ENCODE data around the gene CYP1A2. TPM values are rescaled to one million over a fixed set of nuclear protein-coding genes. Genes with fewer than 3 reads are reported as not detected.

CYP1A2 gene, protein sequence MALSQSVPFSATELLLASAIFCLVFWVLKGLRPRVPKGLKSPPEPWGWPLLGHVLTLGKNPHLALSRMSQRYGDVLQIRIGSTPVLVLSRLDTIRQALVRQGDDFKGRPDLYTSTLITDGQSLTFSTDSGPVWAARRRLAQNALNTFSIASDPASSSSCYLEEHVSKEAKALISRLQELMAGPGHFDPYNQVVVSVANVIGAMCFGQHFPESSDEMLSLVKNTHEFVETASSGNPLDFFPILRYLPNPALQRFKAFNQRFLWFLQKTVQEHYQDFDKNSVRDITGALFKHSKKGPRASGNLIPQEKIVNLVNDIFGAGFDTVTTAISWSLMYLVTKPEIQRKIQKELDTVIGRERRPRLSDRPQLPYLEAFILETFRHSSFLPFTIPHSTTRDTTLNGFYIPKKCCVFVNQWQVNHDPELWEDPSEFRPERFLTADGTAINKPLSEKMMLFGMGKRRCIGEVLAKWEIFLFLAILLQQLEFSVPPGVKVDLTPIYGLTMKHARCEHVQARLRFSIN
- not detected for polyA plus RNA-seq
- long read RNA-seq, donor 1 = 0 reads
- long read RNA-seq, donor 2 = 0 reads
- long read RNA-seq, donor 3 = 0 reads
- long read RNA-seq, donor 4 = 0 reads
- long read RNA-seq, donor 5 = 0 reads
- long read RNA-seq, donor 6 = 0 reads
- long read RNA-seq, donor 7 = 0 reads
- long read RNA-seq, donor 8 = 0 reads
- long read RNA-seq, donor 9 = 0 reads
- long read RNA-seq, donor 10 = 0 reads
- long read RNA-seq, donor 11 = 0 reads

DNA sequence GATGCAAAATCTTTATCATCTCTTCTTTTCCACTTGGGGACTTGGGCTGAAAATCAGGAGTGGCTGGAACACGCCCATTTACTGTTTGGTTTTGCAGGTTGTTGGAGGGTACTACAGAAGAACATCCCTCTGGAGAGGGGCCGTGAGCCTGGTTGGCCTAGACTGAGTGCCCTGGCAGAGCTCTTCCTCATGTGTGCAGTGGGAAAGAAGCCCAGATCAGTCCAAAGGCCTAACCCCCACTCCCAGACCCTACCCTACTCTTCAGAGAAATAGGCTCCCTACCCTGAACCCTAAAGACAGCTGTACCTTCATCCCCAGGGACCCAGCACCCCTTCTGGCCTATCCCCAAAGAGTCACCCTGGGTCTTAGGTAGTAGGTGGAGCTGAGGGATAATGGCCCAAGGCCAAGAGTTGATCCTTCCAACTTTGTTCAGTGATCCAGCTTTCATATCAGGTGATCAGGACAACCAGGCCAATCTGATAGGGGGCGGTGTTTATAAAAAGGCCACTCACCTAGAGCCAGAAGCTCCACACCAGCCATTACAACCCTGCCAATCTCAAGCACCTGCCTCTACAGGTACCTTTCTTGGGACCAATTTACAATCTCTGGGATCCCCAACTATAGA lies at the start of gene CYP1A2:
CYP1A2 (plus strand) TSS at position 524 of the 625 bp plus-strand sequence. CDS start 894 bp downstream, outside the sequence.
- no peak for DNase-seq
- no peaks in the 10 kb centered on the region for H3K9me3 ChIP-seq (ENCODE audit: control insufficient read depth, low read depth, low read length)
- no peaks in the 10 kb centered on the region for H3K4me1 ChIP-seq (ENCODE audit: control insufficient read depth, insufficient read depth, low read length)
- no CpG with 5 or more reads among the region's 3 CpGs for WGBS (ENCODE audit: insufficient coverage, low lambda C conversion rate)
- no peak within 1 kb of the TSS for H3K4me3 ChIP-seq (ENCODE audit: low read length)
- peaks cover 4% of the 10 kb centered on the region for H3K27me3 ChIP-seq (ENCODE audit: control insufficient read depth, insufficient read depth, low read length)
- no peaks in the 10 kb centered on the region for H3K36me3 ChIP-seq (ENCODE audit: control insufficient read depth, insufficient read depth, low read length)
- H3K27ac ChIP-seq (ENCODE audit: low read length) = no peak within 1 kb of the TSS

DNA sequence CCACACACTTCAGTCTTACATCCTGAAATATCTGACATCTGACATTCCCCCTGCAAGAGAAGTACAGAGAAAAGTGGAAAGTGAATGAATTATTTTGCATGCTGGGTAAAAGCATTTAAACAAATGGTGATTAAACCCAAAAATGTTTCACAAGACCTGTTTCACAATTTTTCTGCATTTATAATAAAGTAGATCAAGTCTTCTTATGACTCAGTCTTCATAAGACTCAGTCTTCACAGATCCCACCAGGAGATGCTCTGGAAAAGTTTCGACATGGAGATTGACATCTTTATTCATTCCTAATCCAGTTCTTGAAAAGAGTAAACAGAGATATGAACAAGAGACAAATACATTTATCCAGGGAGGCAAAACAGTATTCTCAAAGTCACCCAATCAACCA lies 39.6 kb upstream of the CYP1A2 start:
- DNase-seq = no peak
- no CpG with 5 or more reads among the region's 1 CpG for WGBS (ENCODE audit: insufficient coverage, low lambda C conversion rate)
- no peak overlapping the region for H3K27ac ChIP-seq (ENCODE audit: low read length)
- H3K9me3 ChIP-seq (ENCODE audit: control insufficient read depth, low read depth, low read length) = no peaks in the 10 kb centered on the region
- H3K36me3 ChIP-seq (ENCODE audit: control insufficient read depth, insufficient read depth, low read length) = no peaks in the 10 kb centered on the region
- H3K4me3 ChIP-seq (ENCODE audit: low read length) = no peak overlapping the region
- H3K4me1 ChIP-seq (ENCODE audit: control insufficient read depth, insufficient read depth, low read length) = no peaks in the 10 kb centered on the region
- H3K27me3 ChIP-seq (ENCODE audit: control insufficient read depth, insufficient read depth, low read length) = peaks cover 3% of the 10 kb centered on the region

DNA sequence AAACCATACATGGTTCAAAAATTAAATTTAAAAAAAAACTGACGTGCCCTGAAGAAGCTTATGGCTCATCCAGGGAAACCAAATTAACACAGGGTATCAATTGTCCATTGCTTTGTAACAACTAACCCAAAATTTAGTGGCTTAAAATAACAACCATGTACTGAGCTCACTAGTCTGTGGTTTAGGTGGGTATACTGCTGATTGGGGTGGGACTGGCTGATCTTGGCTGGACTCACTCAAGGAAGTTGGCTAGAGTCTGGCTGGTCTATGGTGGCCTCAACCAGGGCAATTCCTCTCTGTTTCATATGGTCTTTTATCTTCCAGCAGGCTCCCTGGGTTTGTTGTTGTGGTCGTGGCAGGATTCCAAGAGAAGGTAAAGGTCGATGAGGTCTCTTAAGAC lies 38.8 kb upstream of the CYP1A2 start:
- Histone ChIP-seq H3K27ac (ENCODE audit: low read length) (no peak overlapping the region), H3K4me1 (ENCODE audit: control insufficient read depth, insufficient read depth, low read length) (no peaks in the 10 kb centered on the region), H3K4me3 (ENCODE audit: low read length) (no peak overlapping the region), H3K36me3 (ENCODE audit: control insufficient read depth, insufficient read depth, low read length) (no peaks in the 10 kb centered on the region), H3K9me3 (ENCODE audit: control insufficient read depth, low read depth, low read length) (no peaks in the 10 kb centered on the region), H3K27me3 (ENCODE audit: control insufficient read depth, insufficient read depth, low read length) (peaks cover 3% of the 10 kb centered on the region)
- DNase-seq = no peak
- 50% methylated on average over 1 of the region's 3 CpGs for WGBS (ENCODE audit: insufficient coverage, low lambda C conversion rate)

DNA sequence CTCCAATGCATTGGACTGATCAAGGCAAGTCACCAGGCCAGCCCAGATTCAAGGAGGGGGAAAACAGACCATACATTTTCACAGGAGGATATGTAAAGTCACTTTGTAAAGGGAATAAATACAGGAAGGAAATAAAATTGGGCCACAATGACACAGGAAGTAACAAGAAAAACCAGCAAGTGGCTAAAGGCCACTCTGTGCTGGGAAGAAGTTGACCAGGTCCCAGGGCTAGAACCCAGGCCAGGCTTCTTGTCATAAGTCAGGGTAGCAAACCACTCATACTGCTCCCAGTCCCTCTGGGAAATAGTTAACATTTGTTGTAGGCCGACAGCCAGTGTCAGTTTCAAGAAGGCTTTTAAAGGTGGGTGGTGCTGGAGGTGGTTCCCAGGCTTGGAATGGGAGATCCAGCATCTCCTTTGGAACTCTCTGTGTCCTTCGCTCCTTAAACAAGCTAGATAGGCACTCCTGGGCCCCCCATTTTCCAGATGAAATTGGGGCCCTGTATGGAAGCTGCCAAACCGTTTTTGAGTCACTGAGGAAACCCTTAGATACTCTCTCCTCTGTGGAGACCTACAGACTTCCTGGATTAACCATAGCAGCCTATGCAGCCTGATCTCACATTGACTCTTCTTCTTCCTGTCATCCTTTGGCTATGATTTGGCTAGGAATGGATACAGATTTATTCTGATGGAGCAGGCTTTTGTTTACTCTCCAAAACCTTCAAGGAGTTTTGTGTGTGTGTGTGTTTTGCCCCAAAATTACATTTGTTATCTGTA lies 38.1 kb upstream of the CYP1A2 start:
- no peak overlapping the region for H3K27ac ChIP-seq (ENCODE audit: low read length)
- no CpG with 5 or more reads among the region's 3 CpGs for WGBS (ENCODE audit: insufficient coverage, low lambda C conversion rate)
- no peaks in the 10 kb centered on the region for H3K9me3 ChIP-seq (ENCODE audit: control insufficient read depth, low read depth, low read length)
- H3K4me3 ChIP-seq (ENCODE audit: low read length) = no peak overlapping the region
- peaks cover 3% of the 10 kb centered on the region for H3K27me3 ChIP-seq (ENCODE audit: control insufficient read depth, insufficient read depth, low read length)
- H3K4me1 ChIP-seq (ENCODE audit: control insufficient read depth, insufficient read depth, low read length) = no peaks in the 10 kb centered on the region
- H3K36me3 ChIP-seq (ENCODE audit: control insufficient read depth, insufficient read depth, low read length) = no peaks in the 10 kb centered on the region
- no peak for DNase-seq

DNA sequence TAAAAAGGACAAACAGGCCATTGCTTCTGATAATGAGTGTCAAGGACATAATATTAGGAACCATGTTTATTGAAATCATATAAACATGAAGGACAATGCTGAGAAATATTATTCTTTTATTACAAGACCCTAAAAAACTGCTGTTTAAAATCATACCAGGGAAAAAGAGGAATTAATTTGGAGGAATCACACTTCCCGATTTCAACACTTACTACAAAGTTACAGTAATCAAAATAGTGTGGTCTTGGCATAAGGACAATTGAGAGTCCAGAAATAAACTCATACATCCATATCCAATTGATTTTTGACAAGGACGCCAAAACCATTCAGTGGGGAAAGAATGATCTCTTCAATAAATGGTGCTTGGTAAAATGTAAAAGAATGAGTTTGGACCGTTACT lies 36.3 kb upstream of the CYP1A2 start:
- no peaks in the 10 kb centered on the region for H3K4me1 ChIP-seq (ENCODE audit: control insufficient read depth, insufficient read depth, low read length)
- WGBS (ENCODE audit: insufficient coverage, low lambda C conversion rate) = 100% methylated on average over 3 of the region's 3 CpGs
- H3K27me3 ChIP-seq (ENCODE audit: control insufficient read depth, insufficient read depth, low read length) = peaks cover 3% of the 10 kb centered on the region
- H3K9me3 ChIP-seq (ENCODE audit: control insufficient read depth, low read depth, low read length) = no peaks in the 10 kb centered on the region
- H3K27ac ChIP-seq (ENCODE audit: low read length) = no peak overlapping the region
- no peaks in the 10 kb centered on the region for H3K36me3 ChIP-seq (ENCODE audit: control insufficient read depth, insufficient read depth, low read length)
- no peak overlapping the region for H3K4me3 ChIP-seq (ENCODE audit: low read length)
- DNase-seq = no peak

DNA sequence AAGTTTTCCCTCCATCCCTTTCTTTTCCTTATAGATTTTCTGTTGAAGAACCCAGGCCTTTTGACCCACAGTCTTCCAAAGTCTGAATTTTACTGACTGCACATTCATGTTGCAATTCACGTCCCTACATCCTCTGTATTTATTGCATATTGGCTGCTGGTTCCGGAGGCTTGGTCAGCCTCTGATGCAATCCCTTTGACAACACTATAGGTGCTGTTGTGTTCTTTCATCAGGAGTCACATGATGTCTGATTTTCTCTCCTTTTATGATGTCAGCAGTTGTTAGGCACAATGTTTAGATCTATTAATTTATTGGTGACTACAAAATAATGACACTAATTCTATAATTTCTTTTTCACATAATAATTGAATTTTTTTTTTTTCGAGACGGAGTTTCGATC lies 32.0 kb upstream of the CYP1A2 start:
- Histone ChIP-seq H3K4me3 (ENCODE audit: low read length) (no peak overlapping the region), H3K4me1 (ENCODE audit: control insufficient read depth, insufficient read depth, low read length) (no peaks in the 10 kb centered on the region), H3K27me3 (ENCODE audit: control insufficient read depth, insufficient read depth, low read length) (peaks cover 3% of the 10 kb centered on the region), H3K27ac (ENCODE audit: low read length) (no peak overlapping the region), H3K36me3 (ENCODE audit: control insufficient read depth, insufficient read depth, low read length) (no peaks in the 10 kb centered on the region), H3K9me3 (ENCODE audit: control insufficient read depth, low read depth, low read length) (no peaks in the 10 kb centered on the region)
- WGBS (ENCODE audit: insufficient coverage, low lambda C conversion rate) = 79% methylated on average over 2 of the region's 5 CpGs
- peak; percentile 51 to 72 for DNase-seq

DNA sequence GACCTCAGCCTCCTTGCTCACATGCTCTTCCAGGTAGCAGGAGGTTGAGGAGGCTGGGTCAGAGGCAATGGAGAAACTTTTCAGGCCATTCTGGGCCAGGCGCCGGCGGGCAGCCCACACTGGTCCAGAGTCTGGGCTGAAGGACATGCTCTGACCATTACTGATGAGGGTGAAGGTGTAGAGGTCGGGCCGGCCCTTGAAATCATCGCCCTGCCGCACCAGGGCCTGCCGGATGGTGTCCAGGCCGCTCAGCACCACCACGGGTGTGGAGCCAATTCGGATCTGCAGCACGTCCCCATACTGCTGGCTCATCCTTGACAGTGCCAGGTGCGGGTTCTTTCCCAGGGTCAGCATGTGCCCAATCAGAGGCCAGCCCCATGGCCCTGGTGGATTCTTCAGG lies 26.1 kb upstream of the CYP1A2 start:
- Histone ChIP-seq H3K27ac (ENCODE audit: low read length) (no peak overlapping the region), H3K36me3 (ENCODE audit: control insufficient read depth, insufficient read depth, low read length) (no peaks in the 10 kb centered on the region), H3K9me3 (ENCODE audit: control insufficient read depth, low read depth, low read length) (no peaks in the 10 kb centered on the region), H3K4me1 (ENCODE audit: control insufficient read depth, insufficient read depth, low read length) (peaks cover 8% of the 10 kb centered on the region), H3K4me3 (ENCODE audit: low read length) (no peak overlapping the region), H3K27me3 (ENCODE audit: control insufficient read depth, insufficient read depth, low read length) (peaks cover 46% of the 10 kb centered on the region)
- DNase-seq = no peak
- no CpG with 5 or more reads among the region's 13 CpGs for WGBS (ENCODE audit: insufficient coverage, low lambda C conversion rate)

DNA sequence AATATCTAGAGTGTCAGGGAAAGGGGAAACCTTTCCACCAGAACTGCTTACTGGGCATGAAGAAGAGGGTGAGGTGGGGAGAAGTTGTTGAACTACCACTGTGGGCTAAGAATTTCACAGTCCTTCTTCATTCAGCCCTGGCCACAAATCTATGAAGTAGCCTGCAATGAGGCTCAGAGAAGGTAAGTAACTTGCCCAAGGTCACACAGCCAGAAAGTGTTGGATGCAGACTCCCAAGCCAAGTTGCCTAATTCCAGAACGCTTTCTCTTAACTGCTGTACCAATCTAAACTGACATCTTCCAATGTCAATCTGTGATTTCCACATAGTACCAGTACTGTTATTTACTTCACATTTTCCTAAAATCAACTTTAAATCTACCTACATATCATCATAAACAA lies 25.5 kb upstream of the CYP1A2 start:
- DNase-seq = no peak

DNA sequence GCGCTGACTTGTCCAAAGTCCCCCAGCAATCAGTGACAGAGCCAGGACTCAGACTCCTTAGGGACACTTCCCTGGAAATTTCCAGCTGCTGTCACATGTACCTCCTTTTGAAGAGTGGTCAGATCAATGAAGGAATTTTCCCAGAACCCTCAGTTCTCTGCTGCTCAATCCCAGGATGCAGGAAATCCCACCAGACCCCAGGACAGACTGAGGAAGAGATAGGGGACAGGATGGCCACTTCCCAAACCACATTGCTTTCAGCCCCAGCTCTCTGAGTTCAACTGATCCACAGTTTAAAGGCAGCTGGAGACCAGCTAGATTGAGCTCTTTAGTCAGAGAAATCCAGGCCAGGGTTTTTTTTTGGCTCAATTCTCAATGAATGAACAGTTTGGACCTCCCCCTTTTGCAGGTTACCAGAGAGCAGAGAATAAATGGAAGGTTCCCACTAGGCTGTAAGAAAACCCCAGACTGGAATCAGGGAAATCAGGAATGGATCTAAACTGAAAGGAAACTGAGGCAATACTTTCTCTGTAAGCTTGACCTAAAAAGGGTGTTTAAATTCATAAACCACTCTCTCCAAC lies 24.8 kb upstream of the CYP1A2 start:
- no peaks in the 10 kb centered on the region for H3K36me3 ChIP-seq (ENCODE audit: control insufficient read depth, insufficient read depth, low read length)
- H3K4me3 ChIP-seq (ENCODE audit: low read length) = no peak overlapping the region
- peak; percentile 15 to 56 for DNase-seq
- H3K27ac ChIP-seq (ENCODE audit: low read length) = no peak overlapping the region
- no peaks in the 10 kb centered on the region for H3K9me3 ChIP-seq (ENCODE audit: control insufficient read depth, low read depth, low read length)
- no CpG with 5 or more reads among the region's 1 CpG for WGBS (ENCODE audit: insufficient coverage, low lambda C conversion rate)
- H3K4me1 ChIP-seq (ENCODE audit: control insufficient read depth, insufficient read depth, low read length) = peaks cover 8% of the 10 kb centered on the region
- H3K27me3 ChIP-seq (ENCODE audit: control insufficient read depth, insufficient read depth, low read length) = peaks cover 51% of the 10 kb centered on the region

More for the DNA sequence above, 25.5 kb upstream of the CYP1A2 start:
- Histone ChIP-seq H3K36me3 (ENCODE audit: control insufficient read depth, insufficient read depth, low read length) (no peaks in the 10 kb centered on the region), H3K4me3 (ENCODE audit: low read length) (no peak overlapping the region), H3K4me1 (ENCODE audit: control insufficient read depth, insufficient read depth, low read length) (peaks cover 8% of the 10 kb centered on the region), H3K27me3 (ENCODE audit: control insufficient read depth, insufficient read depth, low read length) (peaks cover 51% of the 10 kb centered on the region), H3K27ac (ENCODE audit: low read length) (no peak overlapping the region), H3K9me3 (ENCODE audit: control insufficient read depth, low read depth, low read length) (no peaks in the 10 kb centered on the region)
- WGBS (ENCODE audit: insufficient coverage, low lambda C conversion rate) = no CpG with 5 or more reads among the region's 1 CpG
